GM19452 (cell line): ENCODE results near the gene TFAP2A.

Experiments
- ATAC-seq: cut with Tn5 transposase; IDR thresholded peaks from one replicate; pipeline ENCODE4 v1.9.1; 2021; ENCODE audit not compliant: unreplicated experiment

TFAP2A gene

DNA sequence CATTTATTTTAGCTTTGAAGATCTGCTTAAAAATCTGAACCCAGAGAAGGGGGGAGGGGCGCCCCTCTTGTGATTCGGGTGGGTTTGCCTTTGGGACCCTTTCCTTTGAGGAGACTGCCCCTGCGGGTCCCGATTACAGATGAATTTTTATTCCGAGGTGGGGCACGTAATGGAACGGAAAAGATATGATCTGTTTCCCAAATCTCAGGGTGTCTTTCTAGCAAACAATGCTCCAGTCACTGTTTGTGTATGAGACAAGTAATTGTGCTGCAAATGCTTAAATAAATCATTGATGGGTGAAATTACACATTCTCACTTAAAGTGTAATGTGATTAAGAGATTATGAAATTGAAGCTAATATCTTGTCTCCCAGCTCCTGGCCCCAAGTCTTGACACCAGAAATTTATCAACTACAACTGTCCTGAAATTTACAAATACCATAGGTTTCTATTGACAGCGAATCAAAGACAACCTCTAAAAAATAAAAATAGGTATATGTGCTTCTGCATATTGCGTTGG lies 30.7 kb downstream of the TFAP2A start:
- ATAC-seq = no peak

DNA sequence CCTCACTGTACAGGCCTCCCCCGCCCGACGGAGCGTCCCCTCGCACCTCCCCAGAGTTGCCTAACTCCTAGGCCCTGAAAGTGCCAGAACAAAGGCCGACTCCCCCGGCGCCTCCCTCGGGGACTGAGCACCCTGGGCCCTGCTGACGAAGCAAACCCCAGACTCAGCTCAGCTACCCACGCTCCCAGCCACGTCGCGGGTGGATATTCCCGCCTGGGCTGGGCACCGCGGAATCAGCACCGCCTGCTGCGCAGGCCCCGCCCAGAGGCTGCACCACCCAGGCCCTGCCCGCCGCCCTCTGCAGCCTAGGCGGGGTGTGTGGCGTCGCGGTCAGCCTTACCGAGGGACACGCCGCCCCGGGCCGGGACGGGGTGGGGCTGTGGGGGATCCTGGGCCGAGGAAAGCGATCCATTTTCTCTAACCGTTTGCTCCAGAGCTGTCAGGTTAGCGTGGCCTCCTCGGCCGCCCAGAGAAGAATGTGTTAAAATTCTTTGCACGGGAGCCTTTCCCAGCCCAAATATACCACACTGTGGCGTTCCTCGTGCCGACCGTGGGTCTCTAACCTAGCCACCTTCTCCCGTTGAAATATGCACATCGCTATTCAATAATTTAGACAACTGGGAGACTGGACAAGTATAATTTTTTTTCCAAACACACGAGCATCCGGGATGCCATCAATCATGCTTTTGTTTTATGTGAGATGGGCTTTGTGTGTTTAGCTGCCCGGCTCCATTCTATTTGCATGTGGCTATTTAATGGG lies 31.4 kb downstream of the TFAP2A start:
- ATAC-seq = no peak

DNA sequence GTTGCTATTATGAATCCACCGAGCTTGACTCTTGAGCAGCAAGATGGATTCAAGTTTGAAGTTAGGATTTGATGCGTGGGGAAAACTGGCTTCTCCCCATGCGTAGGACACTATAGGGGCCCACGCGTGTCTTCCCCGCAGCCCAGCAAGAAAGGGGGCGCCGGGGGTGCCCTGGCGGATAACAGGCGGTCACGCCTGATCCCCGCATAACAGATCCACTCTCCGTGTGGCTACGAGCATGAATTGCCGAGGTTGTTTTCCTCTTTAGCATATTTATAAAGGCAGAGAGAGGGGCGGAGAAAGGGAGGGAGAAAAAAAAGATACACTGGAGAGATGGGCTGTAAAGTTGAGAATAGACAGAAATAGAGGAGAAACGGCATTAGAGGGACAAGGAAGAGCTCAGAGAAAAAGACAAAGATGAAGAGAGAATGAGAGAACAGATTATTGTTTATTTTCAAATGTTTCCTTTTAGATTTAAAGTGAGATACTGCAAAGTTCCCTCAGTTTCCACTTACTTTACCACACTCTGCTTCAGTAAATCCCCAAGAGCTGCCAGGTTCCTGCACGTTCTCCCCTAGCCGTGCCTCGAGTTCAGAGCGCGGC lies 32.0 kb downstream of the TFAP2A start:
- no peak for ATAC-seq

DNA sequence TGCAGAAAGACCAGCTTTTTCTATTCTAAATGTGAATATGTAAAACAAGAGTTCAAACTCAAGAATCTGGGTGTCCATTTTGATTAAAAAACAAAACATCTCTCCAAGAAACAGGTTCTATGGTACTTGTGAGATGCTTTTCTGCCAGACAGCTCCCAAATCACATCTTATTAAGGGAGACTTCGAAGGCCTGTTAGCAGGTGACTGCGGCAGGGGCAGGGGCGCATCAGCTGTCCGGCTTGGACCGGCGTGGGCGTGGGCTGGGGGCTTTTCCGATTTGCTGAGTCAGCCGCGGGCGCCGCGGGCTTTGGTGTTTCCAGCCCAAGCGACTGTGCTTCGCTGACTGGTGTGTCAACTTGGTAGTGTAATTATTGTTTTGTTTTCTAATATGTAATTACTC lies 32.6 kb downstream of the TFAP2A start:
- ATAC-seq = no peak

DNA sequence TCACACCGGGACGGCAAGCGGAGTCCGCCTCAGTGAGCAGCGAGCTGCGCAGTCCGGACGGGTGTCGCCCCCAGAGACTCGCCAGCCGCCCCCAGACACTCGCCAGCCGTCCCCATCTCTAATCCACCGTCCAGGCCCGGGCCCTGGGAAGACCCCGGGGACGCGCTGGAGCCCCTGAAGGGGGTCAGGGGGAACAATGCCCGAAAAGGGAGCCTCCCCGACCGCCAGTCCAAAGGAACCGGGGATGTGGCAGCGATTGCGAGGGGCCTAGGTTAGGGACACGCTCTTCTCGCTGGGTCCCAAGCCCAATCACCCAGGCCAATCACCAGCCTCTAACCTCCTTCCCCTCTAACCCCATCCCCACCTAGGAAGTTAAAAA lies 33.1 kb downstream of the TFAP2A start:
- no peak for ATAC-seq

DNA sequence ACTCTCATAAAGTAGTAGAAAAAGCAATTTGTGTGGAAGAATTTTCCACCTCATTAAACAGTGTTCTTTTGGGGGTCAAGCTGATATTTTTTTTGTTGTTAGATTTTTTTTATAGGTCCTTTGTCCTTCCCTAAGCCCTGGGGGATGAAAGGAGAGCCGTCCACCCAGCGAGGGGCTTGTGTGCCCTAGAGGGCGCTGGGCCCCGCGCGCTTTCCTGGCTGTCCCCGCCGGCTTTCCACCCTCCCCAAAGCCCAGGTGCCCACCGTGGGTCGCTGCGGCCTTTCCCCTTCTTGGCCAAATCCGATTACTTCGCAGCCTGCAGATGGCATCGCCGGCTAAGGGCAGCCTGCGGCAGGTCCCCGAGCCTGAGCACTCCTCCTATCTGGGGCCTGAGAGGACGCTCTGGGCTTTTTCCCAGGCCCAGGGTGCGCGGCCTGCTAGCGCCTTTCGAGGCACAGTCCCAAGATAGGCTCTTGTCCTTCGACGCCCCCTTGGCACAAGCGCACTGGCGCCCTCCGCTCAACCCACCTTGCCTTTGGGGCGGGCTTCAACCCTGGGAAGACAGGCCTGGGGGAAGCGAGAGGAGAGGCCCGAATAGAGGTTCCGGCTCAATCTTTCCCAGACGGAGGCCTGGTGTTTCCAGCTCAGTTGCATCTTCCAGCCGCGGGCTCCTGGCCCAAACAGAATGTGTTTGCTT lies 33.6 kb downstream of the TFAP2A start:
- ATAC-seq = no peak

DNA sequence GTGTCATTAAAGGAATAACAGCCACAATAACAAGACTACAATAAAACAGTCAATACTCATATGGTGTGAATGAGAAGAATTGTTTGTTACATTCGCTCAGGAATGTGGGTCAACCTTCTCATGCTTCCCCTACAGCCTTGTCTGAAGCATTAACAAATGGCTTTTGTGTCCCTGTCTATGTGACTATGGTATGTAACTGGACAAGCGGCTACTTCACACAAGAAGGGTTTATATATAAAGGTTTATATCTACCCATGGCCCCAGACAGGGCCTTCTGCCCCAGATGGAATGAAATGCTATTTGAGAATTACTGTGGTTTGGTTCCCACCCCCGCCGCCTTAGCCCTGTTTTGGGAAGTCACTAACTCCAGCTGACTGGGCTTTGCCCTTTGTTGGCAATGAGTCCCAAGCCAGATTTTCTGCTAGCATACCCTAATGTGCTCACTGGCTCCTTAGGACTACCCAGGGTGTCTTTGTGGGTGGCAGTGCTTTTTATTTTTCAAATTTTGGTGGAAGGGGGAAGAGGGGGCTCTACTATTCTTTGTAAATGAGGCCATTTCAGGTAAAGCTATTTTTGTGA lies 39.4 kb downstream of the TFAP2A start:
- no peak for ATAC-seq

DNA sequence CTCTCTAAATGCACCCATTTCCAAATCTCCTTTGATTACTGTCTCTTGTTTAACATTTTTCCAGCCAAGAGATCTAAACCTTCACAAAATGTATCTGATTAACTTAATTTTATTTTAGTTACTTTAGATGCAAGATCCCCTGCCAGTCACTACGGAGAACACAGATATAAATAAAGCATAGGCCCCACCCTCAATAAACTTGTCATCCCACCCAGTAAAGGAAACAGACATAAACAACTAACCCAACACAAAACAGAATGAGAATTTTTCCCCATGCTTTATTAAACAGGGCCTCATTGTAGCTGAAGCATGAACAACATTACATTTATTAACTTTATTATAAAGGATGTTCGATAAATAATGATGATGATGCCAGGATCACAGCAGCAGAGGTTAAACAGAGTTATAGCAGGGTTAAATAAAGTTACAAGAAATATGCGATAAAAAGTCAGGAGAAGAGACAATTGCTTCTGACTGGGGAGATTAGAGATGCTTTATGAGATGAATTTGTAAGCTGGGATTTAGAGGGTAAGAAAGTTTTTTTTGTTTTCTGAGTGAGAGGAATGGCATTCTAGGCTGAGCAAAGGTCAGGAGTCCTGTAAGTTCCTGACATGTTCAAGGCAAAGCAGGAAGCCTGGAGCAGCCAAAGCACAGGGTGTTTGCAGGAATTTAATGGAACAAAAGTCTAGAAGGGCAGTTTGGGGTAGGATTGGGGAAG lies 41.1 kb downstream of the TFAP2A start:
- ATAC-seq = no peak

DNA sequence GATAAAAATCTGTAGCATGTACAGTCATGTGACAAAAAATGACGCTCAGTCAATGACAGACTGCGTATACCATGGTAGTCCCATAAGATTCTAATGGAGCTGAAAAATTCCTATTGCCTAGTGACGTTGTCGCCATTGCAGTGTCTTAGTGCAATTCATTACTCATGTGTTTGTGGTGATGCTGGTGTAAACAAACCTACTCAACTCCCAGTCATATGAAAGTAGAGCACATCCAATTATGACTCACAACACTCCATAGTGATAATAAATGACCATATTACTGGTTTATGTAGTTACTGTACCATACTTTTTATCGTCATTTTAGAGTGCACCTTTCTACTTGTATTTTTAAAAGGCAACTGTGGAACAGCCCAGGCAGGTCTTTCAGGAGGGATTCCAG lies 45.0 kb downstream of the TFAP2A start:
- no peak for ATAC-seq

DNA sequence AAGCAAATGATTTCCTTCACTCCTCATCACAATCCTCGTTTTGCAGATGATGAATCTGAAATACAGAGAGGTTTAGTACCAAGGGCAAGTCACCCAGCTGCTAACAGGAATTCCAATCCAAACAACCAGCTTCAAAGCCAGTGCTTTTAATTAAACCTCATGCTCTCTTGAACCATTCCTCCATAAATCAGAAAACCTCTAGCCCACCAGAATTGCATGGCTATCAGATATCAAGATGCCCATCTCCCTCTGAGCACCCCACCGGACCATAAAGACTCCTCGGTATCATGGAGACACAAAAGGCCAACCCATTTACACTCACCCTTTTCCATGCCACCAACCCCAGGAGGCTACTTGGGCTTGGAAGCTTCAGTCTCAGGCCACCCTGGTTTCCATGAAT lies 46.0 kb downstream of the TFAP2A start:
- ATAC-seq = no peak

DNA sequence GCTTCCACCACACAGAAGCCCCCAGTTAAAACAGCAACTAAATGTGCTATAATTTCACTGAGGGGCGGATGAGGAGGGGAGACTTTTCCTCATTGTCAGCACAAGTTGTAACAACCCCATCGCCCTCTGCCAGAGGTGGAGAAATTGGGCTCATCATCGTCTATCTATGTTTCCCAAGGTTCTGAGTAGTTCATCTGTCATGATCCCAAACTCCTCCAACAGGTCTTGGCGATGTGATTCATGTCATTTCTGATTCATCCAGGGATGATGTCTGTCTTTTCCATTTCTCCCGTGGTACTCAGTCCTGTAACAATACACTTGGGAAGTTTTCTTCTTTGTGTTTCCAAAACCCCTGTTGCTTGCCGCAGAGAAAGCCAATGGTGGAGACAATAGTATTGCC lies 51.0 kb downstream of the TFAP2A start:
- no peak for ATAC-seq

DNA sequence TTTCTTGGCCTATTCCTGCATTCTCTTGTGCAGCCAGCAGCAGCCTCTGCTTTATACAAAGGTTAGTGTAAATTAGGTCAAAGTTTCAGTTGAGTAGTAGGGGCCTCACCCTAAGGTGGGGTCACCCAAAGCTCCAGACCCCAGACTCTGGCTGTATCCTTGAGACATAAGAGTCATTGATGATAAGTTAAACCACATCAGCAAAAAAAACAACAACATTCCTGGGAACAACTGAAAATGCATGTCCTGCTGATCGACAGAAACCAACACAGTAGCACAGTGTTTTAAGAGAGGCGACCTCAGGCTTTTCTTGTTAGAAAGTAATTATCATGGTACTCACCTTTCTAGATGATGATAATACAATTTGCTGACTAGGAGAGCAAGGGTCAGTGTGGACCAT lies 52.6 kb downstream of the TFAP2A start:
- no peak for ATAC-seq

DNA sequence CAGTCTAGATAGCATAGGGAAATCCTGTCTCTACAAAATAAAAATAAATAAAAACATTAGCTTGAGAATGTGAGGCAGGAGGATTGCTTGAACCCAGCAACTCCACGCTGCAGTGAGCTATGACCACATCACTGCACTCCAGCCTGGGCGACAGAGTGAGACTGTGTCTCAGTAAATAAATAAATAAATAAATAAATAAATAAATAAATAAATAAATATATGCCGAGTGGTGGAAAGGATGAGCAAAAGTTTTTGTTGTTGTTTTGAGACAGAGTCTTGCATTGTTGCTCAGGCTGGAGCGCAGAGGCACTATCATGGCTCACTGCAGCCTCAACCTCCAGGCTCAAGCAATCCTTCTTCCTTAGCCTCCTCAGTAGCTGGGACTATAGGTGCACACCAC lies 53.4 kb downstream of the TFAP2A start:
- ATAC-seq = no peak

DNA sequence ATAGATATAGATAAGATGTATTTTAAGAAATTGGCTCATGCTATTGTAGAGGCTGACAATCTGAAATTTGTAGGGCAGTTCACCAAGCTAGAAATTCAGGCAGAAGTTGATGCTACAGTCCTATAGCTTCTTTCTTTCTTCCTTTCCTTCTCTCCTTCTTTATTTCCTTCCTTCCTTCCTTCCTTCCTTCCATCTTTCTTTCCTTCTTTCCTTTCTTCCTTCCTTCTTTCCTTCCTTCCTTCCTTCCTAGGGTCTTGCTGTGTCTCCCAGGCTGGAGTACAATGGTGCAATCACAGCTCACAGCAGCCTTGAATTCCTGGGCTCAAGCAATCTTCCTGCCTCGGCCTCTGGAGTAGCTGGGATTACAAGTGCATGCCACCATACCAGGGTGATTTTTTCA lies 55.3 kb downstream of the TFAP2A start:
- no peak for ATAC-seq

DNA sequence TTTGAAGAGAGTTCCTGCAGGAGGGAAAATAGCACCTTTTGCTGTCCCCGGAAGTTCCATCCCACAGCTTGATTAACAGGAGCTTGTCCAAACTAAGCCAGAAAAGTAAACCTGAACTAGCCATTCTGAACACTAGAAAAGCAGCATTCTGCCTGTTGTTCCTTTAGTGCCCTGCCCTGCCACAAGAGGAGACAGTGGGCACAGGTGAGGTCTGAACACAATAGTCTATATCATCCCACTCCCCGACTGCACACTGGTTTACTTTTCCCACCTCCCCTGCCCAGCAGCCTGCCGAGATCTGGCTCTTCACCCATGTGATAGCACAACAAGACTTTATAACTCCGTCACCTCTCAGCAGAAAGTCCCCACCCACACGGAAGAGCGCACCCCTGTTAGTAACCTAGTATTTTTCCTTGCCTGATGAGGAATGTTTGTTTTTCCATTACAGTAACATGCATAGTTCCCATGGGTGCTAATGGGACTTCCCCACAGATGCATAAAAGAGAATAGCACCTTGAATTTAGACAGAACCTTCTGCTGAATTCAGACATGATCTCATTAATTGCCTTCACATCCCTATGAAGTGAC lies 59.7 kb downstream of the TFAP2A start:
- no peak for ATAC-seq

DNA sequence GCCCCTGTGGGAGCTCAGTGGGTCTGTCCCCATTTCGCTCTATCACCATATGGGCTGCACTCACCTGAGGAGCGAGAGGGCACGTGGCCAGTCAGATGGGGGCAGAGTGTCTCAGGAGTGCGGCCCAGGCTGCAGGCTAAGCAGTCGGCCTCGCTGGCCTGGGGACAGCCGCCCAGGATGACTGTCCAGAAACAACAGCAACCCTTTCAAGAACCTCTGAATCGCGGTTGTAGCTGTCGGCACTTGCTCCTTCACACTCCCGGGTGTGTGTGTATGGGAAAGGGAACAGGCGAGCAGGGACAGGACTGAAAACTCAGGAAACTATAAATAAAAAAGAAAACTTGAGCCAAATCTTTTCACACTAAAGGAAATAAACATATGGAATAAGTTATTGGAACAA lies 63.1 kb downstream of the TFAP2A start:
- no peak for ATAC-seq

DNA sequence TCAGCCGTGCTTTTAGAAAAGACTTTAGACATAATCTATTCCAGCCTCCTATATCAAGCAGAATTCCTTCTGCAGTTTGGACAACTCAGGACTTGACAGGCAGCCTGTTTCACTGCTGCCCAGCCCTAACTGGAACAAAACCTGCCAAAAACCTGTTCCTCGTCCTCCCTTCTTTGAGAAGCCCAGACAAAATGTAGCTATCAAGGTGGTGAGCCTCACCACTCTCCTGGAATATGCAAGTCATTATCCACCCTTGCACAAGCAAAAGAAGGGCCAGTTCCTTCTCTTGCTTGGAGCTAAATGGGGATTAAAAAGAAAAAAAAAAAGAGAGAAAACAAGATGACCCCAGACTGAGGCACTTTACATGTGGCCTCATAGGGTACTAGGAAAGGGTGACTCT lies 64.2 kb downstream of the TFAP2A start:
- ATAC-seq = no peak

DNA sequence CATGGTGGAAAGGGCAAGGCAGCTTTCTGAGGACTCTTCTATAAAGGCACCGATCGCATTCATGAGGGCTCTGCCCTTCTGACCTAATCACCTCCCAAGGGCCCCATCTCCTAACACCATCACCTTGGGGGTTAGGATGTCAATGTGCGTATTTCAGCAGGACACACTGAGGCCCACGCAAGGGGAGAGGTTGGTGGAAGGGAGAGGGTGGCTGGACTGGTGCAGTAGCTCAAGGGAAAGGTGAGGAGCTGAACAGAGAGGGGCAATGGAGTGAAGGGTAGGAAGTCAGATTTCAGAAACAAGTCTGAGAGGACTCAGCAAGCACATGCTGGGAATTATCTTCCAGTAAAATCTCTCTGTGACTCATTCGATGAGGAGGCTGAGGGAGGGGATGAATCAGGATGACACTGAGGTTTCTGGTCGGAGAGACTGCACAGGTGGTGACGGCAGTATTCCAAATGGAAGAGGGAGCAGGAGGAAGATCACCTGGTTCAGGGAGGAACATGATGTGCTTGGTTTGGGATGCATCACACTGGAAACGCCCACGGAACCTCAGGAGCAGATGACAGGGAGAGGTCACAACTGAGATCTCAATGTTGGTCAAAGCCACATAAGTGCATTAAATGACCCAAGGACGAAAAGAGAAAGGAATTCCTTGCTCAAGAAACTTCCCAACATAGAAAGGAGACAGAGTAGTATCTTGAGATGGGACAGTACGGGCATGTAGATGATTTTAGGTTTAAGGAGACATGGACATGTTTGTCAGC lies 67.1 kb downstream of the TFAP2A start:
- ATAC-seq = no peak
